Measurements from ENCODE around the gene MYO18A. TPM values are rescaled to one million over a fixed set of nuclear protein-coding genes. Genes with fewer than 3 reads are reported as not detected.

The MYO18A gene
- total RNA-seq, 2 donors from 2014 or later, result 43.8 to 56.7 TPM

GRCh38 chr17:29095439-29095838 is 84.8 kb downstream of the MYO18A start:
- Histone ChIP-seq H3K9me3 (ENCODE audit: control insufficient read depth, low read length) (no peaks in the 10 kb centered on the region), H3K27ac (ENCODE audit: low read depth, low read length) (no peak overlapping the region), H3K4me1 (ENCODE audit: control insufficient read depth, insufficient read depth, low read length) (peaks cover 13% of the 10 kb centered on the region), H3K36me3 (ENCODE audit: control insufficient read depth, insufficient read depth, low read length) (peaks cover 10% of the 10 kb centered on the region), H3K27me3 (ENCODE audit: control insufficient read depth, insufficient read depth, low read length, poor library complexity, severe bottlenecking) (no peaks in the 10 kb centered on the region), H3K4me3 (ENCODE audit: low read length) (no peak overlapping the region), H3K9ac (ENCODE audit: extremely low read depth, low read length, poor library complexity, severe bottlenecking) (no peak overlapping the region)
- Mint-ChIP-seq H3K4me1 (peaks cover 16% of the 10 kb centered on the region), H3K27ac (no peak overlapping the region), H3K4me3 (no peak overlapping the region), H3K9me3 (no peaks in the 10 kb centered on the region), H3K36me3 (ENCODE audit: low read depth) (peaks cover 27% of the 10 kb centered on the region), H3K27me3 (ENCODE audit: insufficient read depth) (no peaks in the 10 kb centered on the region)
- no peak for TF ChIP-seq CTCF (conservative IDR thresholded peaks at IDR 0.05)
- 92 to 100% methylated on average over 3 to 6 of the region's 6 CpGs for WGBS, 2 experiments (ENCODE audit: insufficient coverage in 1 of 2, insufficient read length in 1 of 2)
- DNase-seq, result no peak

DNA sequence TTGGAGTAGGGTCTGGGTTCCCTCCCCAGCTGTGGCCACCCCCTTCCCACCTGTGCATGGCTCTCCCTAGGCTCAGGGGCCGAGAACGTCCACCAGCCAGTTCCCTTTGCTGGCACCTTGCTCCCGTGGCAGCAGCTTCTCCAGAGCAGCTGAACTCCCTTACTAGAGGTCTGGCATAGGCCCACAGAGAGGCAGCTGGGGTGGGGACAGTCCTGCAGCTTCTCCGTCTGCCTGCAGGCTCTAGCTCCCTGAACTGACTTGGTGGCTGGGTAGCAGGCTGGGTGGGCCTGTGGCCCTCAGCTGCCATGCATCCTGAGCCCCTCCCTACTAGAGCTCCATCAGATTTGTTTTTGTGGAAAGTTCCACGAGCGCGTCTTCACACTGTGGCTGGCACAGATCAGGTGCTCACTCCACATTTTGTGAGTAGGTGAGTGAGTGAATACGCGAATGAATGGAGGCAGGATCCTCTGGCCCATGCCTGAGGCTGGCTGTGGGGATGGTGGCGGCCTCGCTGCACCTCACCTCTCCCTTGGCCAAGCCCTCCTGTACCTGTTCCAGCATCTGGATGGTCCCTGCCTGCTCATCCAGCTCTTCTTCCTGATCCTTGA is 86.0 kb downstream of the MYO18A start:
- H3K9me3 ChIP-seq (ENCODE audit: control insufficient read depth, low read length), result no peaks in the 10 kb centered on the region
- H3K4me3 Mint-ChIP-seq, result no peak overlapping the region
- H3K9ac ChIP-seq (ENCODE audit: extremely low read depth, low read length, poor library complexity, severe bottlenecking), result no peak overlapping the region
- no peaks in the 10 kb centered on the region for H3K9me3 Mint-ChIP-seq
- H3K27me3 Mint-ChIP-seq (ENCODE audit: insufficient read depth), result no peaks in the 10 kb centered on the region
- no peak for TF ChIP-seq CTCF (conservative IDR thresholded peaks at IDR 0.05)
- H3K4me3 ChIP-seq (ENCODE audit: low read length), result no peak overlapping the region
- H3K36me3 ChIP-seq (ENCODE audit: control insufficient read depth, insufficient read depth, low read length), result peaks cover 17% of the 10 kb centered on the region
- H3K27ac Mint-ChIP-seq, result no peak overlapping the region
- 91 to 98% methylated on average over 7 to 11 of the region's 11 CpGs for WGBS, 2 experiments (ENCODE audit: insufficient coverage in 1 of 2, insufficient read length in 1 of 2)
- H3K4me1 Mint-ChIP-seq, result peaks cover 11% of the 10 kb centered on the region
- H3K27me3 ChIP-seq (ENCODE audit: control insufficient read depth, insufficient read depth, low read length, poor library complexity, severe bottlenecking), result no peaks in the 10 kb centered on the region
- peaks cover 30% of the 10 kb centered on the region for H3K36me3 Mint-ChIP-seq (ENCODE audit: low read depth)
- H3K27ac ChIP-seq (ENCODE audit: low read depth, low read length), result no peak overlapping the region
- no peak for DNase-seq
- peaks cover 13% of the 10 kb centered on the region for H3K4me1 ChIP-seq (ENCODE audit: control insufficient read depth, insufficient read depth, low read length)

- Histone ChIP-seq H3K27me3 (ENCODE audit: control insufficient read depth, insufficient read depth, low read length, poor library complexity, severe bottlenecking) (no peaks in the 10 kb centered on the region), H3K36me3 (ENCODE audit: control insufficient read depth, insufficient read depth, low read length) (peaks cover 21% of the 10 kb centered on the region), H3K27ac (ENCODE audit: low read depth, low read length) (no peak overlapping the region), H3K9me3 (ENCODE audit: control insufficient read depth, low read length) (no peaks in the 10 kb centered on the region), H3K4me3 (ENCODE audit: low read length) (no peak overlapping the region), H3K9ac (ENCODE audit: extremely low read depth, low read length, poor library complexity, severe bottlenecking) (no peak overlapping the region), H3K4me1 (ENCODE audit: control insufficient read depth, insufficient read depth, low read length) (peaks cover 13% of the 10 kb centered on the region)
- WGBS, 2 experiments (ENCODE audit: insufficient coverage in 1 of 2, insufficient read length in 1 of 2), result 94 to 97% methylated on average over 9 to 20 of the region's 20 CpGs
- Mint-ChIP-seq H3K27ac (no peak overlapping the region), H3K4me3 (no peak overlapping the region), H3K27me3 (ENCODE audit: insufficient read depth) (no peaks in the 10 kb centered on the region), H3K4me1 (peaks cover 11% of the 10 kb centered on the region), H3K9me3 (no peaks in the 10 kb centered on the region), H3K36me3 (ENCODE audit: low read depth) (peaks cover 36% of the 10 kb centered on the region)
- no peak for TF ChIP-seq CTCF (conservative IDR thresholded peaks at IDR 0.05)
- DNase-seq, result no peak
These were observed 86.9 kb downstream of the MYO18A start for GRCh38 chr17:29093090-29093871.

Measured in endodermal cell (in vitro differentiated cells).